ENCODE data around the gene MOB3C. TPM values are rescaled to one million over a fixed set of nuclear protein-coding genes. Genes with fewer than 3 reads are reported as not detected.
A peak's percentile ranks its signal among the peaks of the same experiment; 100 is the strongest.

Gene MOB3C
- total and polyA plus RNA-seq, 10 of the 15 experiments (the other 5 are each of a cell fraction or from before 2014, with no cell fraction given), result 1.0 to 16.0 (median 9.4) TPM

DNA sequence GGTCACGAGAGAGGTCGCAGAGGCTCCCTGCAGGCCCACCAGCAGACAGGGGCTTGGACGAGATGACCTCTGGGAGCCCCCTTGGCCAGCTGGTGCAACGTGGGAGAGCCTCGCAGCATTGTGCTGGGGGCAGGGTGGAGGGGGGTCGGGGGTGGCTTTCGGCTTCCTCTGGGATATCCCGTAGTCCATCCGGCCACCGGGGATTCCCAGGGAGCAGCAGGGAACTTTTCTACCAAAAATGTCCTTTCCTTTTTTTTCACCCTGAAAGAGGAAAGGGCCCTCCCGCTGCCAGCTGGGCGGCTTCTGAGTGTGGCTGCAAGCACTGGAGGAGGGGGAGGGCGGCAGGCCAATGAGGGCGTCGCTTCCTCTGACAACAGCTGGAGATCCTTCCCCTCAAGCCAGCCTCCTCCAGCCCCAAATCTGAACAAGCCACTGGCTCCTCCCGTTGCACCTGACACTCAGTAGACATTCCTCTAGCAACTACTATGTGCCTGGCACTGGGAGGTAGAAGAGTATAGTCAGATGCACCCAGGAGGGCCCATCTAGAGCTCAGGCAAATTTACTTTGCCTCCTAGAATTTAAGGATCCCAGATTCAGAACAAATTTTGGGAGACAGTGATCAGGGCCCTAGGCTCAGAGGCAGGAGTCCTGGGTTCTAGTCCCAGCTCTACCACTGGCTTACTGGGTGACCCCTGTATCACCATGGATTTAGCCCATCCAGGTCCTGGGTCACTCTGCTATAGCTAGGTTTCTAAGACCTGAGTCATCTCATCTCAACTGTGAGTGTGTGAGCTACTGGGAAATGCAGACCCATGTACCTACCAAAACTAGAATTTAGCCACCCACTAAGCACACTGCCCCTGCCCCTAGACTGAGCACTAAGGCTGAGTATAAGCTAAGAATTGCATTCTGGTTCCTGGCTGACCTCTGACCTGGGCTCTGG lies 2.7 kb downstream of the MOB3C start (continued):
- TF ChIP-seq MYC (IDR thresholded peaks at IDR 0.05; ENCODE audit: insufficient read depth, insufficient read length, insufficient replicate concordance, low read length, severe bottlenecking) (no peak), ZNF384 (IDR thresholded peaks at IDR 0.05; ENCODE audit: borderline replicate concordance, low read depth, low read length) (peak; percentile 55), ZNF24 (IDR thresholded peaks at IDR 0.05) (no peak), MEF2A (IDR thresholded peaks at IDR 0.05; ENCODE audit: insufficient read depth, low read depth, low read length) (0 out of 2 replicates have a peak, but pooled peaks have one; percentile 20), RAD21 (IDR thresholded peaks at IDR 0.05; ENCODE audit: insufficient read depth, low read depth, low read length) (no peak), TAF1 (IDR thresholded peaks at IDR 0.05; ENCODE audit: borderline replicate concordance, low read depth, low read length) (no peak), TCF12 (IDR thresholded peaks at IDR 0.05; ENCODE audit: low read depth, low read length) (peak; percentile 87; the same call in 1 of the 2 replicates), BHLHE40 (IDR thresholded peaks at IDR 0.05; ENCODE audit: borderline replicate concordance in 1 of 2, low read depth in 2 of 2, low read length in 1 of 2) (peak in 1 of 2 experiments; percentile 29; a peak in 1 of 4 replicates), NFXL1 (IDR thresholded peaks at IDR 0.05; ENCODE audit: borderline replicate concordance) (no peak), TARDBP (IDR thresholded peaks at IDR 0.05; ENCODE audit: borderline replicate concordance) (no peak), PKNOX1 (IDR thresholded peaks at IDR 0.05) (no peak), STAT3 (IDR thresholded peaks at IDR 0.05; ENCODE audit: low read depth, low read length) (no peak), NR2C2 (IDR thresholded peaks at IDR 0.05; ENCODE audit: borderline replicate concordance, control insufficient read depth, insufficient read length, low read depth) (no peak)
- TF ChIP-seq, protein P1, sequence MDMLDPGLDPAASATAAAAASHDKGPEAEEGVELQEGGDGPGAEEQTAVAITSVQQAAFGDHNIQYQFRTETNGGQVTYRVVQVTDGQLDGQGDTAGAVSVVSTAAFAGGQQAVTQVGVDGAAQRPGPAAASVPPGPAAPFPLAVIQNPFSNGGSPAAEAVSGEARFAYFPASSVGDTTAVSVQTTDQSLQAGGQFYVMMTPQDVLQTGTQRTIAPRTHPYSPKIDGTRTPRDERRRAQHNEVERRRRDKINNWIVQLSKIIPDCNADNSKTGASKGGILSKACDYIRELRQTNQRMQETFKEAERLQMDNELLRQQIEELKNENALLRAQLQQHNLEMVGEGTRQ (IDR thresholded peaks at IDR 0.05; ENCODE audit: borderline replicate concordance, low read depth, low read length), result no peak
- TF ChIP-seq, protein P2, sequence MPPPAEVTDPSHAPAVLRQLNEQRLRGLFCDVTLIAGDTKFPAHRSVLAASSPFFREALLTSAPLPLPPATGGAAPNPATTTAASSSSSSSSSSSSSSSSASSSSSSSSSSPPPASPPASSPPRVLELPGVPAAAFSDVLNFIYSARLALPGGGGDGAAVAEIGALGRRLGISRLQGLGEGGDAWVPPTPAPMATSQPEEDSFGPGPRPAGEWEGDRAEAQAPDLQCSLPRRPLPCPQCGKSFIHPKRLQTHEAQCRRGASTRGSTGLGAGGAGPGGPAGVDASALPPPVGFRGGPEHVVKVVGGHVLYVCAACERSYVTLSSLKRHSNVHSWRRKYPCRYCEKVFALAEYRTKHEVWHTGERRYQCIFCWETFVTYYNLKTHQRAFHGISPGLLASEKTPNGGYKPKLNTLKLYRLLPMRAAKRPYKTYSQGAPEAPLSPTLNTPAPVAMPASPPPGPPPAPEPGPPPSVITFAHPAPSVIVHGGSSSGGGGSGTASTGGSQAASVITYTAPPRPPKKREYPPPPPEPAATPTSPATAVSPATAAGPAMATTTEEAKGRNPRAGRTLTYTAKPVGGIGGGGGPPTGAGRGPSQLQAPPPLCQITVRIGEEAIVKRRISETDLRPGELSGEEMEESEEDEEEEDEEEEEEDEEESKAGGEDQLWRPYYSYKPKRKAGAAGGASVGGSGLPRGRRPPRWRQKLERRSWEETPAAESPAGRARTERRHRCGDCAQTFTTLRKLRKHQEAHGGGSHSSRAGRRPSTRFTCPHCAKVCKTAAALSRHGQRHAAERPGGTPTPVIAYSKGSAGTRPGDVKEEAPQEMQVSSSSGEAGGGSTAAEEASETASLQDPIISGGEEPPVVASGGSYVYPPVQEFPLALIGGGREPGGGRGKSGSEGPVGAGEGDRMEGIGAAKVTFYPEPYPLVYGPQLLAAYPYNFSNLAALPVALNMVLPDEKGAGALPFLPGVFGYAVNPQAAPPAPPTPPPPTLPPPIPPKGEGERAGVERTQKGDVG (CRISPR knock-in tag; IDR thresholded peaks at IDR 0.05), result no peak
- TF ChIP-seq, protein P3, sequence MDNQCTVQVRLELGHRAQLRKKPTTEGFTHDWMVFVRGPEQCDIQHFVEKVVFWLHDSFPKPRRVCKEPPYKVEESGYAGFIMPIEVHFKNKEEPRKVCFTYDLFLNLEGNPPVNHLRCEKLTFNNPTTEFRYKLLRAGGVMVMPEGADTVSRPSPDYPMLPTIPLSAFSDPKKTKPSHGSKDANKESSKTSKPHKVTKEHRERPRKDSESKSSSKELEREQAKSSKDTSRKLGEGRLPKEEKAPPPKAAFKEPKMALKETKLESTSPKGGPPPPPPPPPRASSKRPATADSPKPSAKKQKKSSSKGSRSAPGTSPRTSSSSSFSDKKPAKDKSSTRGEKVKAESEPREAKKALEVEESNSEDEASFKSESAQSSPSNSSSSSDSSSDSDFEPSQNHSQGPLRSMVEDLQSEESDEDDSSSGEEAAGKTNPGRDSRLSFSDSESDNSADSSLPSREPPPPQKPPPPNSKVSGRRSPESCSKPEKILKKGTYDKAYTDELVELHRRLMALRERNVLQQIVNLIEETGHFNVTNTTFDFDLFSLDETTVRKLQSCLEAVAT (IDR thresholded peaks at IDR 0.05), result no peak
- TF ChIP-seq, protein P4, sequence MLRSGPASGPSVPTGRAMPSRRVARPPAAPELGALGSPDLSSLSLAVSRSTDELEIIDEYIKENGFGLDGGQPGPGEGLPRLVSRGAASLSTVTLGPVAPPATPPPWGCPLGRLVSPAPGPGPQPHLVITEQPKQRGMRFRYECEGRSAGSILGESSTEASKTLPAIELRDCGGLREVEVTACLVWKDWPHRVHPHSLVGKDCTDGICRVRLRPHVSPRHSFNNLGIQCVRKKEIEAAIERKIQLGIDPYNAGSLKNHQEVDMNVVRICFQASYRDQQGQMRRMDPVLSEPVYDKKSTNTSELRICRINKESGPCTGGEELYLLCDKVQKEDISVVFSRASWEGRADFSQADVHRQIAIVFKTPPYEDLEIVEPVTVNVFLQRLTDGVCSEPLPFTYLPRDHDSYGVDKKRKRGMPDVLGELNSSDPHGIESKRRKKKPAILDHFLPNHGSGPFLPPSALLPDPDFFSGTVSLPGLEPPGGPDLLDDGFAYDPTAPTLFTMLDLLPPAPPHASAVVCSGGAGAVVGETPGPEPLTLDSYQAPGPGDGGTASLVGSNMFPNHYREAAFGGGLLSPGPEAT (IDR thresholded peaks at IDR 0.05; ENCODE audit: low read depth), result no peak
